NT2/D1 (cell line): ENCODE results near the gene TMEM63B.

Experiments
- SUZ12 ChIP-seq: IDR thresholded peaks from 2 replicates; pipeline ENCODE4 v1.6.1; 2011; ENCODE audit not compliant: insufficient read length, insufficient read depth; ENCODE audit errors: extremely low read depth
- YY1 ChIP-seq: IDR thresholded peaks from 2 replicates; pipeline ENCODE4 v1.6.1; 2011; ENCODE audit not compliant: insufficient read length, insufficient read depth
- ZNF274 ChIP-seq: IDR thresholded peaks from 2 replicates; pipeline ENCODE4 v1.6.1; 2011; ENCODE audit warnings: mild to moderate bottlenecking, low read depth, low read length

DNA sequence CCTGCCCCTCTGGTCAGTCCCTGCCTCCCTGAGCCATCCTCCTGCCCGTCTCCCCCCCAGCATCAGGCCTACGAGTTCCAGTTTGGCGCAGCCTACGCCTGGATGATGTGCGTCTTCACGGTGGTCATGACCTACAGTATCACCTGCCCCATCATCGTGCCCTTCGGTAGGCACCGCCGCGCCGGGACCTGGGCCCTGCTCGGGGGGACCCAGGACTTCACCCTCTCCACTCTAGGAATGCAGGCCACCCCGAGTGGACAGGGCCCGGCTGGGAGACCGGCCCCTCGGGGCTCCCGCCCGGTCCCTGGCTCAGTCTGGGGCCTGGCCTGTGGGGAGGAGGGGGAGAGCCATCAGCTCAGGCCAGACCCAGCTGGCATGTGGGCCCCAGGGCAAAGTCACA is 25.2 kb downstream of the TMEM63B start:
- no peak for TF ChIP-seq YY1
- TF ChIP-seq ZNF274: no peak
- no peak for TF ChIP-seq SUZ12
